ENCODE data around the gene NMT1.

- TF ChIP-seq USF2 (IDR thresholded peaks at IDR 0.05; ENCODE audit: borderline replicate concordance, low read depth, low read length) (no peak), REST (IDR thresholded peaks at IDR 0.05; ENCODE audit: low read depth, low read length) (no peak), CTCF (IDR thresholded peaks at IDR 0.05) (no peak), GABPA (IDR thresholded peaks at IDR 0.05; ENCODE audit: low read depth) (no peak), EZH2phosphoT487 (IDR thresholded peaks at IDR 0.05; ENCODE audit: borderline replicate concordance, low read depth) (no peak)
Measured at GRCh38 chr17:45043813-45044540, 17.1 kb upstream of the NMT1 start.

Data from SK-N-SH (cell line).